ENCODE measurements around the gene RING1. TPM values are rescaled to one million over a fixed set of nuclear protein-coding genes. Genes with fewer than 3 reads are reported as not detected.

Gene RING1
- total RNA-seq, 4 donors from 2014 or later: 20.3 to 40.2 (median 24.7) TPM

DNA sequence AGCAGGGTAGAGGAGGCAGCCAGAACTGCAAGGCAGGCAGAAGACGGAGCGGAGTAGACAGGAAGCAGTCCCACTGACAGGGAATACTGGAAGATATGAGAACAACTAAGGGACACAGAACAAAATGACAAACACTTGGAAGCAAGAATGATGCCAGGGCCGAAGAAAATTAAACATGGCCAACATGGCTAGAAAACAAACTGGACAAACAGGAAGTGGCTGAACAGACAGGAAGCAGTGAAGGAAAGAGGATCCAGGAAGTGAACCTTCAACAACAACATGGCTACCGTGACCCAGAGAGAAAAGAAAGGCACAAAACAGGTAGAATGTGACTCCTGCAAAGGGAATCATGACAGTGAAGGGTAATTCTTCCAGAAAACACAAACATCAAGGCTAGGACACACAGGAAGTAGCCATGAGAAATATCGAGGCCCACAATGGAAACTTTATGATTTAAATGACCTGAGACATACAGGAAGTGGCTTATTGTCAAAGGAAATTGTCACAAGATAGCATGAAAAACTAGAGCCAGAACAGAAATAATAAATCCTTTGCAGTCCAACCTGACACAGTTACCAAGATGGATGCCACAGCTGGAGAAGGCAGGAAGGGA, 25.1 kb upstream of the RING1 start:
- no peak overlapping the region for H3K4me3 ChIP-seq (replicated peaks in 1 of 3)
- H3K27me3 ChIP-seq: no peaks in the 10 kb centered on the region
- WGBS, 2 donors: 81 to 83% methylated on average over 5 of the region's 5 CpGs
- no peaks in the 10 kb centered on the region for H3K36me3 ChIP-seq
- DNase-seq: no peak
- TF ChIP-seq POLR2A (IDR thresholded peaks at IDR 0.05): no peak
- TF ChIP-seq, protein P1, sequence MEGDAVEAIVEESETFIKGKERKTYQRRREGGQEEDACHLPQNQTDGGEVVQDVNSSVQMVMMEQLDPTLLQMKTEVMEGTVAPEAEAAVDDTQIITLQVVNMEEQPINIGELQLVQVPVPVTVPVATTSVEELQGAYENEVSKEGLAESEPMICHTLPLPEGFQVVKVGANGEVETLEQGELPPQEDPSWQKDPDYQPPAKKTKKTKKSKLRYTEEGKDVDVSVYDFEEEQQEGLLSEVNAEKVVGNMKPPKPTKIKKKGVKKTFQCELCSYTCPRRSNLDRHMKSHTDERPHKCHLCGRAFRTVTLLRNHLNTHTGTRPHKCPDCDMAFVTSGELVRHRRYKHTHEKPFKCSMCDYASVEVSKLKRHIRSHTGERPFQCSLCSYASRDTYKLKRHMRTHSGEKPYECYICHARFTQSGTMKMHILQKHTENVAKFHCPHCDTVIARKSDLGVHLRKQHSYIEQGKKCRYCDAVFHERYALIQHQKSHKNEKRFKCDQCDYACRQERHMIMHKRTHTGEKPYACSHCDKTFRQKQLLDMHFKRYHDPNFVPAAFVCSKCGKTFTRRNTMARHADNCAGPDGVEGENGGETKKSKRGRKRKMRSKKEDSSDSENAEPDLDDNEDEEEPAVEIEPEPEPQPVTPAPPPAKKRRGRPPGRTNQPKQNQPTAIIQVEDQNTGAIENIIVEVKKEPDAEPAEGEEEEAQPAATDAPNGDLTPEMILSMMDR (IDR thresholded peaks at IDR 0.05): no peak
- no peaks in the 10 kb centered on the region for H3K4me1 ChIP-seq
- H3K9me3 ChIP-seq: no peaks in the 10 kb centered on the region
- H3K27ac ChIP-seq: no peak overlapping the region
- intact Hi-C loops (cut with DNase I): no loop called here

DNA sequence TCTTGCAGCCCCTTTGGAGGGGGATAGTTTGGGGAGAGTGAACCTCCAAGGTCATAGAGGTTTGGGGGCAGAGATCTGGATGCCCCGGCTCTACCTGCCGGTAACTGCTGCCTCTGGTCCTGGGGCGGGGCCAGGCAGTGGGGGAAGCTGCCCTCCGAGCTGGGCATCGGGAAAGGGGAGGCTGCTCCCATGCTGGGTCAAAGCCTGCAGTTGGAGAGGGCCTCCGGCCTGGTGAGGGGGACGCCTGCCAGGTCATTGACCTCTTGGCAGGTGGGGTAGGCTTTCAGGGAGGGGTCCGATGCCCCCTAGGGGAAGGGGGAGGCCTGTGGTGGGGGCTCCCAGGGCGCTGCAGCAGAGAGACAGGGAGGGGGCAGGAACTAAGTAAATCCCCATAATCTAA, 23.1 kb upstream of the RING1 start:
- no peaks in the 10 kb centered on the region for H3K36me3 ChIP-seq
- H3K9me3 ChIP-seq: no peaks in the 10 kb centered on the region
- H3K4me1 ChIP-seq: no peaks in the 10 kb centered on the region
- intact Hi-C loops (cut with DNase I): no loop called here
- no peaks in the 10 kb centered on the region for H3K27me3 ChIP-seq
- no peak overlapping the region for H3K4me3 ChIP-seq (replicated peaks in 1 of 3)
- no peak overlapping the region for H3K27ac ChIP-seq
- DNase-seq: no peak
- WGBS, 2 donors: 78 to 80% methylated on average over 8 to 9 of the region's 9 CpGs
- no peak for TF ChIP-seq POLR2A (IDR thresholded peaks at IDR 0.05)
- TF ChIP-seq, protein P1 (IDR thresholded peaks at IDR 0.05): no peak

DNA sequence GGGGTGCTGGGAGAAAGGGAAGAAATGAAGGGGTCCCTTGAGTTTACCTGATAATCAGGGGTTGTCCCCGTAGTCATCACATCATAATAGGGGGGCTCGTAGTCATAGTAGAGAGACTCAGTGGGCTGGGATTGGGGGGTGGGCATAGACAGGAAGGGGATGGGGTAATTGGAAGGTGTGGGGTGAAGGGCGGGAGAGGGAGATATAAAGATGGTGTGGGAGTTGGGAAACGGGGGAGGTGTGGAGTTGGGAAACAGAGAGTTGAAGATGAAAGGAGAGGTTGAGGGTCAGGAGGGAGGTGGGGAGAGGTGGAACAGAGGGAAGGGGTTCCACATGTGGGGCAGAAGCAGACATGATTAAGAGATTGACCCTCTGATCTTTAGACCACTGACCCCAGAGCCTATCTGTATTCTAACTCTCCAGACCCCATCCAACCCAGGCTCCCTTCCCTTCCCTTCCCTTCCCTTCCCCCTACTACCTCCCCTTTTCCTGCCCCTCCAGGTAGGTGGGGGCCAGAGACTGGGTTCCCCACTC, 22.6 kb upstream of the RING1 start:
- DNase-seq: no peak
- 84 to 91% methylated on average over 4 of the region's 4 CpGs for WGBS, 2 donors
- no peak for TF ChIP-seq POLR2A (IDR thresholded peaks at IDR 0.05)
- TF ChIP-seq, protein P1 (IDR thresholded peaks at IDR 0.05): no peak
- H3K4me3 ChIP-seq (replicated peaks in 1 of 3): no peak overlapping the region
- H3K27me3 ChIP-seq: no peaks in the 10 kb centered on the region
- no peaks in the 10 kb centered on the region for H3K9me3 ChIP-seq
- H3K4me1 ChIP-seq: no peaks in the 10 kb centered on the region
- H3K27ac ChIP-seq: no peak overlapping the region
- no peaks in the 10 kb centered on the region for H3K36me3 ChIP-seq
- intact Hi-C loops (cut with DNase I): no loop called here

DNA sequence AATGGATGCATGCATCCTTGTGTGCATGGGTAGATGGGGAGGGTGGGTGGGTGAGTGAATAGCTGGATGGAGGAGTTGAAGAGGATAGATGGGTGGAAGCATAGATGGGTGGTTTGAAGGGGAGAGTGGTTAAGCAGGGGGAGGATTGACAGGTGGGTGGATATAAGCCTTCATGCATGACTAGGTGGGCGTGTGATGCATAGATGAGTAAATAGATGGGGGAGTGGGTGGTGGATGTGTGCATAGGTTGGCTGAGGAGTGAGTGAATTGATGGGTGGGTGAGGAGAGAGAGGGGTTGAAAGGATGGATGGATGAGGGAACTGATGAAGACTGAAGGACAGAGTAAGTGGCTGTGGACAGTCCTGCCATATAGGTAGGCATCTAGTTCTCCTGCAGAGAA, 20.5 kb upstream of the RING1 start:
- no peaks in the 10 kb centered on the region for H3K9me3 ChIP-seq
- TF ChIP-seq POLR2A (IDR thresholded peaks at IDR 0.05): no peak
- TF ChIP-seq, protein P1 (IDR thresholded peaks at IDR 0.05): no peak
- H3K27ac ChIP-seq: no peak overlapping the region
- H3K36me3 ChIP-seq: no peaks in the 10 kb centered on the region
- H3K4me1 ChIP-seq: peaks cover 12 to 20% of the 10 kb centered on the region in 2 donors
- DNase-seq: no peak
- H3K4me3 ChIP-seq (replicated peaks in 1 of 3): no peak overlapping the region
- 90 to 94% methylated on average over 1 of the region's 1 CpG for WGBS, 2 donors
- no peaks in the 10 kb centered on the region for H3K27me3 ChIP-seq
- intact Hi-C loops (cut with DNase I): no loop called here

DNA sequence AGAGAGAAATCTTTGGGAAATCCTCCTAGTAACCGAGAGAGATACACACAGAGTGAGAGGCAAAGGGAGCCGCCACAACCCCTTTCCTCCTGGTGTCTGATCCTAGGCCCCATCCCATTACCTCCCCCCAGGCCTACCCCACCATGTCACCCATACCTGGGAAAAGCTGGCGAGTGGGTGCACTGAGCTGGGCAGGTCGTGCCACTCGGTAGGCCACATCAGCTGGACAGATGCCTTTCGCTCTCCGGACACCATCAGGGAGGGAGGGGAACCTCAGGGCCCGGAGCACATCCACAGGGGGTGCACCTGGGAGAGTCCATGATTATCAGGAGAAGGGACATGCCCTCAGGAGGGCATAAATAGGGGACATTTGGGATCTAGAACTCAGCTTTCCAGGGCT, 19.1 kb upstream of the RING1 start:
- Histone ChIP-seq H3K36me3 (peaks cover 0 to under 1% of the 10 kb centered on the region in 2 donors), H3K4me3 (replicated peaks in 1 of 3) (no peak overlapping the region), H3K4me1 (peaks cover 14 to 29% of the 10 kb centered on the region in 2 donors), H3K9me3 (no peaks in the 10 kb centered on the region), H3K27me3 (no peaks in the 10 kb centered on the region), H3K27ac (no peak overlapping the region)
- intact Hi-C loops (cut with DNase I): no loop called here
- 88 to 99% methylated on average over 5 to 8 of the region's 8 CpGs for WGBS, 2 donors
- TF ChIP-seq, protein P1 (IDR thresholded peaks at IDR 0.05): no peak
- no peak for TF ChIP-seq POLR2A (IDR thresholded peaks at IDR 0.05)
- DNase-seq: no peak

Data from thyroid gland (tissue), 4 donors.